ELF-1 (cell line): ENCODE results near the gene TRAPPC11.

Experiments used
- DNase-seq: peaks from one replicate; pipeline ENCODE4 v3.0.0-alpha.2; 2016; ENCODE audit warnings: low read depth, low spot score

TRAPPC11 gene

DNA sequence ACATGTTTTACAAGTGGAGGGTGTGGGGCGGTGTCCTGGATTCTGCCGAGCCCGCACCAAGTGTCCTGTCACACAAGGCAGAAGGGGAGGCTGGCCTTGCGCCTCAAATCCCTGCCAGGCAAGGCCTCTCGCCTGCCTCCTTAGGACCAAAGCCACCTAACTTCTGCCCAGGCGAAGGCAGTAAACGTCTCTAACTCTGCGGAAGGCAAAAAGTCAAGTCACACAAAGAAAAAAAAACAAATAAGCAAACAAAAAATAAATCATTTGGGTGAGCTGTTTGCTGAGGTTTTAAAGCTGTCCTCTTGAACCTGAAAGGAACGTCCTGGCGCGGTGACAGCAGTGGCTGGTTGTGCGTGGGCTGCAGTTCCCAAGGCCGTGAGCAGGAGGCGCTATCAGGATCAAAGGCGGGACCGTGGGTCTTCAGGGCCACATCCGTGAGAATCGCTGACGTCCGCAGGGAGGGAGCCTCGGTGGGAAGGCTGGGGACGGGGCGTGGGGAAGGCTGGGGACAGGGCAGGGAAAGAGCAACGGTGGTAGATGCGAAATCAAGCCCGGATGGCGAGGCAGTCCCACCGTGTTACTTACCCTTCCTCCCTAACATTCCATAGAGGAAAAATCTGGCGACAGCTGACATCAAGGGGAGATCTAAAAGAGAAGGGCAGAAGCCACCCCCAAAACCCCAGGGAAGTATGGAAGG, 99.1 kb downstream of the TRAPPC11 start:
- DNase-seq: peak; percentile 43

DNA sequence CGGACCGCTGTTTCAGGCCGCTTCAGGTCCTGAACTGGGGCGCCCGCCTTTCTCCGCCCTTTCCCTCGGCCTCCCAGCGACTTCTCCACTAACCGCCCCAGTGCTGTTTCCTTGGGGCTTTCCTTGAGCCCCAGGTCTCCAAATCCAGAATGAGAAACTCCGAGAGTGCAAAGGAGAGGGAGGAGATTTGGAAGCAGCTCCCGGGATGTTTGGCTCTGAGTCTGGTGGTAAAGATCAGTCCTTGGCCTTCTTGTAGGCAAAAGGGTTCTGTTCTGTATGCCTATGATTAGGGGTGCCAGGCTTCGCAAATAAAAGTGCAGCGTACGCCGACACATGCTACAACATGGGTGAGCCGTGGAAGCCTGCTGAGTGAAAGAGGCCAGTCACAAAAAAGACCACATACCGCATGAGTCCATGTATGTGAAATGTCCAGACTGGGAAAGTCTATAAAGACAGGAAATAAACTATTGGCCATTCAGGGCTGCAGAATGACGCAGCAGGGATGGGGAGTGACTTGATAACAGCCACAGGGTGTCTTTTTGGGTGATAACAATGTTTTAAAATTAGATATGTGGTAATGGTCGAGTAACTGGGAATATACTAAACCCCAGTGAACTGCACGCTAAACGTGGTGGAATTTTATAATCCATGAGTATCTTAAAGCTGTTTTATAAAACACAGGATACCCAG, 99.8 kb downstream of the TRAPPC11 start:
- no peak for DNase-seq

DNA sequence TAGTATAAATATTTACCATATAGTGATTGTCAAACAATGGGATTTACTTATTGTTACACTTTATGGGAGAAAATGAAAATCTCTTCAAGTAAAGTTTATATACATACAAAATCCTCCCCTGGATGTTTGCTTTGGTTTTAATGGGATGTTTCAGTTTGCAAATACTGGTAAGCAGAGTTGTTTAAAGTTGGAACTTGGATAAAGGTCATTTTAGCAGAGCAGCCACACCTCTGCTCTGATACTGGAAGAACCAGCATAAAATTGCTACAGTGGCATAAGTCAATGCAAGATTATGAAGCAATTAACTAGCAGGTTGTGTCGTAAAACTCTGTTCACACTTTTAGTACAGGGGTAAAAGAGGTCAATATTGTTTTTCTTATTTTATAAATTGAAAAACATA, 101.2 kb downstream of the TRAPPC11 start:
- no peak for DNase-seq
